K562 (cell line): ENCODE results near the gene BRD4. TPM values are rescaled to one million over a fixed set of nuclear protein-coding genes. Genes with fewer than 3 reads are reported as not detected.

Experiments
- ATAC-seq: fragments of 200-7000 bp; cut with Tn5 transposase; 3 replicates; pipeline ENCODE4 v1.9.1; 2020; ENCODE audit warnings: moderate library complexity
- BruUV-seq: library from RNA; stranded (reverse); fragments of 400-500 nt; replicated peaks from 2 replicates; lab custom pipeline; 2021; lab: Mats Ljungman, UMichigan
- CTCF ChIA-PET: fragments of 300-600 bp; formaldehyde crosslinking; extraction: SDS; loops from one replicate; lab custom pipeline; 2021; ENCODE audit warnings: low intra/inter-chr PET ratio; lab: Yijun Ruan, JAX
- POLR2A ChIA-PET: fragments of 300-600, 350-650 bp; sonication (Branson Sonifier 250); formaldehyde crosslinking; extraction: SDS; loops from one replicate; lab custom pipeline; 2021; ENCODE audit warnings: antibody characterized with exemption, inconsistent platforms; lab: Yijun Ruan, JAX
- DNase-seq, 4 experiments: peaks; one replicate each; pipeline versions ENCODE4 v3.0.0 to v3.0.0-alpha.2; 2011 to 2018; ENCODE audit warnings: low spot score in 3 of 4, mixed read lengths in 3 of 4; ENCODE audit errors: extremely low read depth in 1 of 4
- FAIRE-seq: peaks from 2 replicates; lab custom pipeline; 2011; peaks lifted over from hg19 to GRCh38; lab: Jason Lieb, UNC
- H2AFZ ChIP-seq: 2 replicates; pipeline ENCODE4 v1.6.0; 2011; ENCODE audit warnings: low read depth, low read length, control low read depth, inconsistent platforms
- H3K27ac ChIP-seq: fragments of 200-600 bp; 3 replicates; pipeline ENCODE4 v1.8.0; 2011; ENCODE audit warnings: low read depth, mild to moderate bottlenecking, control low read depth, inconsistent platforms, low read length, moderate library complexity, mixed read lengths; ENCODE audit errors: extremely low read depth
- H3K27me3 ChIP-seq, 2 experiments: fragments of 300-600 bp in 1 of 2; 2 replicates in 1 of 2; 3 replicates in 1 of 2; pipeline versions ENCODE4 v1.6.0 to v1.8.0; 2011; ENCODE audit warnings: inconsistent platforms in 2 of 2, low read length in 2 of 2, mild to moderate bottlenecking in 1 of 2, mixed read lengths in 1 of 2, moderate library complexity in 1 of 2; ENCODE audit not compliant: control insufficient read depth in 2 of 2, insufficient read depth in 2 of 2
- H3K36me3 ChIP-seq: fragments of 300-600 bp; 3 replicates; pipeline ENCODE4 v1.8.0; 2011; ENCODE audit warnings: mild to moderate bottlenecking, low read length, inconsistent platforms; ENCODE audit not compliant: control insufficient read depth, insufficient read depth
- H3K4me1 ChIP-seq, 2 experiments: fragments of 200-600 bp in 1 of 2; replicated peaks in 1 of 2; 2 replicates in 1 of 2; 3 replicates in 1 of 2; pipeline versions ENCODE4 v1.5.1 to v1.8.0; 2011; ENCODE audit warnings: inconsistent platforms in 2 of 2, low read length in 2 of 2, mild to moderate bottlenecking in 1 of 2, mixed read lengths in 1 of 2, moderate library complexity in 1 of 2; ENCODE audit not compliant: control insufficient read depth in 2 of 2, insufficient read depth in 2 of 2
- H3K4me2 ChIP-seq: 2 replicates; pipeline ENCODE4 v1.6.1; 2011; ENCODE audit warnings: low read length, control low read depth, inconsistent platforms, mixed read lengths; ENCODE audit not compliant: insufficient read depth
- H3K4me3 ChIP-seq: fragments of 200-600 bp; sonication (generic), shearing (Covaris generic); 2 replicates; pipeline ENCODE4 v1.5.1; 2016; ENCODE audit warnings: control low read depth, inconsistent platforms
- H3K79me2 ChIP-seq: fragments of 200-600 bp; 3 replicates; pipeline ENCODE4 v1.8.0; 2011; ENCODE audit warnings: low read length, inconsistent platforms; ENCODE audit not compliant: control insufficient read depth, insufficient read depth
- H3K9ac ChIP-seq, 2 experiments: 2 replicates each; pipeline versions ENCODE4 v1.6.0 to v1.6.1; 2011; ENCODE audit warnings: low read depth in 2 of 2, low read length in 2 of 2, control low read depth in 1 of 2, inconsistent platforms in 1 of 2, mild to moderate bottlenecking in 1 of 2, mixed read lengths in 1 of 2; ENCODE audit not compliant: insufficient read depth in 1 of 2
- H3K9me1 ChIP-seq: one replicate; pipeline ENCODE4 v1.6.0; 2011; ENCODE audit warnings: inconsistent platforms, mild to moderate bottlenecking, low read length, moderate library complexity; ENCODE audit not compliant: control insufficient read depth, insufficient read depth
- H3K9me3 ChIP-seq: replicated peaks from 2 replicates; pipeline ENCODE4 v1.5.1; 2011; ENCODE audit warnings: low read depth, low read length, inconsistent platforms; ENCODE audit not compliant: control insufficient read depth, insufficient read depth
- H4K20me1 ChIP-seq: replicated peaks from 2 replicates; pipeline ENCODE4 v1.6.1; 2011; ENCODE audit warnings: low read length, inconsistent platforms, mixed read lengths; ENCODE audit not compliant: control insufficient read depth, insufficient read depth
- MED1 ChIP-seq: sonication (generic); formaldehyde crosslinking; IDR thresholded peaks from 2 replicates; pipeline ENCODE4 v1.8.1; 2023; ENCODE audit warnings: missing genetic modification reagents, borderline replicate concordance
- POLR2G ChIP-seq: fragments of 200-400 bp; formaldehyde crosslinking; IDR thresholded peaks from 2 replicates; pipeline ENCODE4 v1.6.1; 2017; ENCODE audit warnings: low read depth, mild to moderate bottlenecking, antibody characterized with exemption, low read length, moderate library complexity
- RBM22 ChIP-seq: fragments of 200-400 bp; formaldehyde crosslinking; IDR thresholded peaks from 2 replicates; pipeline ENCODE4 v1.6.1; 2018; ENCODE audit warnings: low read length, low read depth; ENCODE audit not compliant: poor library complexity, severe bottlenecking
- ZBTB40 ChIP-seq, 2 experiments: fragments of 450-650 bp in 1 of 2; sonication (generic) in 1 of 2; formaldehyde crosslinking in 1 of 2; IDR thresholded peaks; 2 replicates each; pipeline versions ENCODE4 v1.7.1 to v1.9.0; 2016 to 2022; ENCODE audit warnings: inconsistent platforms in 1 of 2, mild to moderate bottlenecking in 1 of 2, missing genetic modification reagents in 1 of 2
- WGBS: fragments of 100-300 bp; shearing (Covaris generic); methylation state at CpG from one replicate; pipeline ENCODE4 v1.1.6; 2016; ENCODE audit warnings: low coverage, mixed read lengths; ENCODE audit not compliant: insufficient coverage; ENCODE audit errors: missing lambda C conversion rate; 5-methylcytosine and 5-hydroxymethylcytosine counted together
- in situ Hi-C: fragments of 300-500 bp; cut with MboI; formaldehyde crosslinking; loops from 4 replicates; pipeline ENCODE4 v1.15.0; 2018; ENCODE audit warnings: inconsistent platforms, mixed read lengths
- intact Hi-C: fragments of 100-400 bp; cut with micrococcal nuclease; formaldehyde crosslinking; loops from 2 replicates; pipeline ENCODE4 v1.14.2; 2022
- polyA plus RNA-seq, 8 experiments: library from polyadenylated mRNA; depleted of rRNA in 4 of 8; stranded (reverse) in 5 of 8; unstranded in 3 of 8; fragments of >200 nt; fragmentation: Nextera tagmentation in 2 of 8; fragmentation: Illumina TruSeq in 1 of 8; extraction: Ambion mirVana in 2 of 8; extraction: Trizol in 1 of 8; gene quantifications; 2 replicates each; pipeline versions ENCODE4 v1.2.1 to v1.2.3, GENCODE V29; 2011 to 2014; ENCODE audit warnings: inconsistent platforms in 1 of 8, missing spikeins in 1 of 8
- total RNA-seq, 7 experiments: library from RNA; depleted of rRNA in 6 of 7; stranded (reverse); fragments of >200 nt in 6 of 7; fragmentation: Illumina TruSeq in 2 of 7; extraction: Trizol in 2 of 7; gene quantifications; 2 replicates each; pipeline versions ENCODE4 v1.2.1 to v1.2.3, GENCODE V29; 2011 to 2021; ENCODE audit warnings: low replicate concordance in 1 of 7

The BRD4 gene
- total and polyA plus RNA-seq, 9 of the 15 experiments (the other 6 are each of a cell fraction or from before 2014, with no cell fraction given), result 1.8 to 105 (median 15.6) TPM

- TF ChIP-seq POLR2G (peak; percentile 56; the same call in 1 of the 2 replicates), MED1 (no peak), ZBTB40 (IDR thresholded peaks at IDR 0.05) (no peak), ZBTB40 (CRISPR knock-in tag; IDR thresholded peaks at IDR 0.05) (no peak), RBM22 (peak; percentile 95)
- TF ChIP-seq, all 486 proteins: peak for 2
- in situ Hi-C loops (no loop called here), intact Hi-C loops (no loop called here)
- ChIA-PET CTCF (no interaction called here), POLR2A (interaction anchor here (1.0 to 1.1 kb wide), 3 partner anchors 11 to 121 kb away, joined by 3 to 7 read pairs (median 5); no protein-coding TSS in a partner anchor)
- no peak overlapping the region for H3K4me3 ChIP-seq
- no peaks in the 10 kb centered on the region for H3K9me3 ChIP-seq
- no peak overlapping the region for H2AFZ ChIP-seq
- no peak overlapping the region for H3K27ac ChIP-seq
- peaks cover 0 to 4% of the 10 kb centered on the region in 2 experiments; a peak in 1 of 5 replicates for H3K4me1 ChIP-seq
- BruUV-seq, result no TSS peak
- H3K27me3 ChIP-seq, result no peaks in the 10 kb centered on the region
- no peak overlapping the region; a peak in 1 of 4 replicates for H3K9ac ChIP-seq
- H3K4me2 ChIP-seq, result no peak overlapping the region
- no peaks in the 10 kb centered on the region for H3K79me2 ChIP-seq
- FAIRE-seq, result no peak
- peaks cover 8% of the 10 kb centered on the region for H4K20me1 ChIP-seq
- no peak for DNase-seq
- ATAC-seq, result no peak
- H3K36me3 ChIP-seq, result peaks cover 68% of the 10 kb centered on the region; the same call in 2 of the 3 replicates
- H3K9me1 ChIP-seq, result no peaks in the 10 kb centered on the region
- 95% methylated on average over 15 of the region's 42 CpGs for WGBS
Observed at GRCh38 chr19:15237759-15238638, 94.3 kb downstream of the BRD4 start.
